Neuron (in vitro differentiated cells): Measurements from ENCODE around the gene VPS33B.

Experiments used
- H2AFZ ChIP-seq: one replicate; pipeline ENCODE4 v1.6.1; 2013; ENCODE audit warnings: low read depth, mild to moderate bottlenecking, inconsistent platforms, low read length, moderate library complexity
- H3K27me3 ChIP-seq: one replicate; pipeline ENCODE4 v1.6.1; 2013; ENCODE audit warnings: low read length; ENCODE audit not compliant: insufficient read depth
- H3K36me3 ChIP-seq: one replicate; pipeline ENCODE4 v1.6.1; 2013; ENCODE audit warnings: low read length; ENCODE audit not compliant: insufficient read depth
- H3K4me1 ChIP-seq: one replicate; pipeline ENCODE4 v1.6.1; 2013; ENCODE audit warnings: low read length; ENCODE audit not compliant: insufficient read depth
- H3K4me3 ChIP-seq: 2 replicates; pipeline ENCODE4 v1.5.1; 2013; ENCODE audit warnings: mild to moderate bottlenecking, low read length, moderate library complexity
- H3K9me3 ChIP-seq: one replicate; pipeline ENCODE4 v1.6.1; 2013; ENCODE audit warnings: low read length

Gene VPS33B

GRCh38 chr15:91022075-91022831 is at the start of gene VPS33B:
Gene VPS33B, minus strand, starts transcription at chr15:91022594. Its CDS starts 345 bp downstream, at chr15:91022249.
- Histone ChIP-seq H3K4me3 (peak within 1 kb of the TSS; percentile 78), H3K36me3 (no peaks in the 10 kb centered on the region), H3K4me1 (peaks cover 14% of the 10 kb centered on the region), H3K9me3 (no peaks in the 10 kb centered on the region), H2AFZ (peak within 1 kb of the TSS; percentile 87), H3K27me3 (no peaks in the 10 kb centered on the region)

DNA sequence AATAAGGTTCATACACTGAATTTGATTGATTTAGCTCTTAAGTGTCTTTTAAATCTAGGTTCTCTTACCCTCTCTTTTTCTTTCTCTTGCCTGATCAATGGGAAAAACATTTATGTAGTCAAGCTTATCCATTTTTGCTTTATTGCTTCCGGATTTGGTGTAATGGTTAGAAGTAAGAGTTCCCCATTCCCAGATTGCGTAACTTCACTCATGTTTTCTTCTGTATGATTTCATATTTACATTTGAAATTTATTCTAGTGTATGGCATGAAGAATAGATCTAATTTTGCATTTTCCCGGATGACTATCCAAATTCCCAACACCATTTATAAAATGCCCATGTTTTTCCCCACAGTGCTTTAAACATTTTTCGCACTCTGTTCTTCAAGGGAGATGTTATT is 49.8 kb upstream of the VPS33B start:
- H2AFZ ChIP-seq, result no peak overlapping the region
- no peaks in the 10 kb centered on the region for H3K27me3 ChIP-seq
- no peaks in the 10 kb centered on the region for H3K9me3 ChIP-seq
- H3K4me3 ChIP-seq, result no peak overlapping the region
- no peaks in the 10 kb centered on the region for H3K36me3 ChIP-seq
- H3K4me1 ChIP-seq, result no peaks in the 10 kb centered on the region

DNA sequence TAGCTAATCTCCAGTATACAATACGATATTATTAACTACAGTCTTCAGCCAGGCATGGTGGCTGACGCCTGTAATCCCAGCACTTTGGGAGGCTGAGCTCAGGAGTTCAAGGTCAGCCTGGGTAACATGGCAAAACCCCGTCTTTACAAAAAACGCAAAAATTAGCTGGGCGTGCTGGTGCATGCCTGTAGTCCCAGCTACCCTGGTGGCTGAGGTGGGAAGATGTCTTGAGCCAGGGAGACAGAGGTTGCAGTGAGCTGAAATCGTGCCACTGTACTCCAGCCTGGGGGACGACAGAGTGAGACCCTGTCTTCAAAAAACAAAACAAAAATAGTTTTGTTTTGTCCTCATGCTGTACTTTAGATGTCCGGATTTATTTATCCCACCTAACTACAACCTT is 48.5 kb upstream of the VPS33B start:
- Histone ChIP-seq H3K27me3 (peaks cover 8% of the 10 kb centered on the region), H2AFZ (no peak overlapping the region), H3K4me1 (no peaks in the 10 kb centered on the region), H3K4me3 (no peak overlapping the region), H3K36me3 (no peaks in the 10 kb centered on the region), H3K9me3 (no peaks in the 10 kb centered on the region)

DNA sequence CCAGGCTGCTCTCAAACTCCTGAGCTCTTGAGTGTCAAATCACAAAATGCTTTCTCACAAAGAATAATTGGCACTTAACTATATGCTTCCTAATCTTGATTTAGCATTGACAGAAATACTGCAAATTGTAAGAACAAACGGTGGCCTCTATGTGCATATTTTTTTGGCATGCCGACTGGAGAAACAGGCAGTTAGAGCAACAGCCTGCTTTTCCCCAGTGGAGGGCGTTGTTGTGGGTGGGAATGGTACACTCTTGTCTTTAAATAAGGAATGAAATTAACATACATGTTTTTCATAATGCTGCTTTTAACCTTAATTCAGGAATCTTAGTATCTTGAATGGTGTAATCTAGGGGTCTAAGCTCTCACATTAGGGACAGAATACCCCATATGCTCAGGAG is 46.6 kb upstream of the VPS33B start:
- H3K36me3 ChIP-seq, result no peaks in the 10 kb centered on the region
- H3K4me1 ChIP-seq, result no peaks in the 10 kb centered on the region
- H3K9me3 ChIP-seq, result peaks cover 2% of the 10 kb centered on the region
- no peak overlapping the region for H3K4me3 ChIP-seq
- no peak overlapping the region for H2AFZ ChIP-seq
- H3K27me3 ChIP-seq, result peaks cover 11% of the 10 kb centered on the region

- H3K4me3 ChIP-seq, result no peak overlapping the region
- no peaks in the 10 kb centered on the region for H3K4me1 ChIP-seq
- H3K9me3 ChIP-seq, result peaks cover 2% of the 10 kb centered on the region
- H3K27me3 ChIP-seq, result peaks cover 11% of the 10 kb centered on the region
- H3K36me3 ChIP-seq, result no peaks in the 10 kb centered on the region
- no peak overlapping the region for H2AFZ ChIP-seq
These were observed 46.0 kb upstream of the VPS33B start for GRCh38 chr15:91068436-91068835.

GRCh38 chr15:91067036-91067435 is 44.6 kb upstream of the VPS33B start:
- peaks cover 2% of the 10 kb centered on the region for H3K9me3 ChIP-seq
- H2AFZ ChIP-seq, result no peak overlapping the region
- H3K36me3 ChIP-seq, result no peaks in the 10 kb centered on the region
- no peak overlapping the region for H3K4me3 ChIP-seq
- no peaks in the 10 kb centered on the region for H3K4me1 ChIP-seq
- peaks cover 11% of the 10 kb centered on the region for H3K27me3 ChIP-seq

- H2AFZ ChIP-seq, result no peak overlapping the region
- peaks cover 11% of the 10 kb centered on the region for H3K27me3 ChIP-seq
- H3K4me3 ChIP-seq, result no peak overlapping the region
- peaks cover 2% of the 10 kb centered on the region for H3K9me3 ChIP-seq
- H3K36me3 ChIP-seq, result no peaks in the 10 kb centered on the region
- H3K4me1 ChIP-seq, result no peaks in the 10 kb centered on the region
These were observed 43.1 kb upstream of the VPS33B start for GRCh38 chr15:91065505-91065904.

DNA sequence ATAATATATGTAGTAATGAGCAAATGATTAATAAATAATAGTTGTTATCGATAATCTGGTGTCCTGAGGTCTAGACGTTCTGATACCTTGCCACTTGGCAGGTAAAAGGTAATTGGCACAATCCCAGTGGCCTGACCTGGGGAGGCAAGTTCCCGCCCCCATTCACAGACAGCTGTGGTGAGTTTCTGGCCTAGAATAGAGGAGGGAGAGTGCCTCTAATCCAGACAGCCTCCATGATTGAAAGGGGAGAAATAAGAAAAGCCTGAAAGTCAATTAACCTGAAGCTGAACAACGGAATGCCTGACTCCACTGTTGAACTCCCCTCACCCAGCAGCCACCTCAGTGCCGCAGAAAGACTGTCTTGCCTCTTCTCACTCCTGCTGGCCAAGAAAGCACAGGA is 39.6 kb upstream of the VPS33B start:
- Histone ChIP-seq H3K4me3 (no peak overlapping the region), H3K36me3 (no peaks in the 10 kb centered on the region), H3K27me3 (peaks cover 16% of the 10 kb centered on the region), H3K4me1 (no peaks in the 10 kb centered on the region), H2AFZ (no peak overlapping the region), H3K9me3 (peaks cover 2% of the 10 kb centered on the region)

- Histone ChIP-seq H3K9me3 (peaks cover 2% of the 10 kb centered on the region), H2AFZ (no peak overlapping the region), H3K36me3 (no peaks in the 10 kb centered on the region), H3K27me3 (peaks cover 10% of the 10 kb centered on the region), H3K4me1 (no peaks in the 10 kb centered on the region), H3K4me3 (no peak overlapping the region)
These were observed 38.8 kb upstream of the VPS33B start for GRCh38 chr15:91061230-91061629.

DNA sequence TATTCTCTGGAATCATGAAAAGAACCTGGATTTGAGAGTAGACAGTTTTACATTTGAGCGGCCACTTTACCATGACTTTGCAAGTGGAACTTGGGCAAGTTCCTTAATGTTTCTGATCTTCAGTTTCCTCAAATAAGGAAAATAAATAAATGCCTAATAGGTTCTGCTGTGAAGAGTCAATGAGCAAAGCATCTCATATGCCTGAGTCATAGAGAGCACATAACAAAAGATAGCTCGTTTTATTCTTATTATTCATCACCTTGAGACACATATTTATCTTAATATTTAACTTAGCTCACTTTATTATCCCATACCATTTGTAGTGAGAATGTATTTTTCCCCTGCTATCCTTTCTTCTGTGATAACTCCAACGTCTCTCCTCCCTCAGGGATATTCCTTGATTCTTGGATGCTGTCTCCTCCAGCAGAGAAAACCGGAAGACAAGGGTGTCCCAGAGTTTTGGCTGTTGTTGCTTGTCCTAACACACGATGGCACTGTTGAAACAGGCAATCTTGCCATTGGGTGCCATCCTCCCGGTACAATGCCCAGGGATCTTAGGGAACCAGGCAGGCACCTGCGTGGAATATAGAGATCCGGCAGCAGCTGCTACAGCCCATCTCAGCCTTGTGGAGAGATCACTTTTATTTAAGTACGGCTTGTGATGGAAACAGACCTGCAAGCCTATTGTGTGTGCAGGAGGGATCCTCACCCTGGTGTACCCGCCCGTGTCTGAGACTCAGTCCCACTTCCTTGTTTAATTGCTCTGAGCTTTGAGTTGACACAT is 33.3 kb upstream of the VPS33B start:
- H3K9me3 ChIP-seq, result no peaks in the 10 kb centered on the region
- peaks cover 15% of the 10 kb centered on the region for H3K27me3 ChIP-seq
- no peaks in the 10 kb centered on the region for H3K4me1 ChIP-seq
- no peak overlapping the region for H3K4me3 ChIP-seq
- H3K36me3 ChIP-seq, result no peaks in the 10 kb centered on the region
- H2AFZ ChIP-seq, result no peak overlapping the region

DNA sequence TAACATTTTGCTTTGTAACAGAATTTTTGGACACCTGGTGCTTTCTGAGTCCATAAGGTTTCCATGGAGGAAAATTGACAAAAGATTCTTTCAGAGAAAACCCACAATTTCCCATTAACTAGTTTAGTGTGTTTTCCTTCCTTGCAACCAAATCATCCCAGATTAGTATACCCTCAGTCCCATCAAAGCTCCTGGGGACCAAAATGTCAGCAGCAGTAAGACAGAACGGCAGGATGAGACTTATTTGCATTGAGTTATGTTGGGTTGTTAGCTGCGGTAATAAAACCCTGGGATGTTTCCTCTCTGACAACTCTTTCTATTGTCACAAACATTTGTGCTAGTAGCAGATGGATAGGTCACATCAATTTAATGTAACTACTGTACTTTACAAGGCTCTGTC is 32.4 kb upstream of the VPS33B start:
- peaks cover 15% of the 10 kb centered on the region for H3K27me3 ChIP-seq

GRCh38 chr15:91051248-91051647 is 28.9 kb upstream of the VPS33B start:
- Histone ChIP-seq H3K9me3 (no peaks in the 10 kb centered on the region), H3K27me3 (peaks cover 8% of the 10 kb centered on the region), H3K36me3 (no peaks in the 10 kb centered on the region), H3K4me1 (no peaks in the 10 kb centered on the region), H3K4me3 (no peak overlapping the region), H2AFZ (no peak overlapping the region)

More for the DNA sequence above, 32.4 kb upstream of the VPS33B start:
- Histone ChIP-seq H3K9me3 (no peaks in the 10 kb centered on the region), H3K36me3 (no peaks in the 10 kb centered on the region), H3K4me1 (no peaks in the 10 kb centered on the region), H3K4me3 (no peak overlapping the region), H2AFZ (no peak overlapping the region)

GRCh38 chr15:91050128-91050455 is 27.7 kb upstream of the VPS33B start:
- Histone ChIP-seq H3K9me3 (no peaks in the 10 kb centered on the region), H2AFZ (no peak overlapping the region)

More at GRCh38 chr15:91050128-91050455, 27.7 kb upstream of the VPS33B start:
- Histone ChIP-seq H3K27me3 (peaks cover 8% of the 10 kb centered on the region), H3K4me1 (no peaks in the 10 kb centered on the region), H3K4me3 (no peak overlapping the region), H3K36me3 (no peaks in the 10 kb centered on the region)
